HEK293 (cell line): Measurements from ENCODE around the gene TEX2.

Experiments
- CTCF ChIA-PET: fragments of 350-600 bp; formaldehyde crosslinking; extraction: SDS; loops from one replicate; lab custom pipeline; 2021; ENCODE audit warnings: antibody characterized with exemption; lab: Yijun Ruan, JAX
- POLR2A ChIA-PET: fragments of 300-600 bp; formaldehyde crosslinking; extraction: SDS; loops from one replicate; lab custom pipeline; 2020; ENCODE audit warnings: antibody characterized with exemption, inconsistent platforms; lab: Yijun Ruan, JAX
- H3K27ac ChIP-seq: fragments of 200-500 bp; sonication (Bioruptor generic); 2 replicates; pipeline ENCODE4 v1.5.1; 2014; ENCODE audit warnings: low read depth, low read length, control low read depth, inconsistent platforms; ENCODE audit errors: extremely low read depth
- H3K36me3 ChIP-seq, 2 experiments: fragments of 200-500 bp in 1 of 2; sonication (Bioruptor generic) in 1 of 2; 1 replicate in 1 of 2; 2 replicates in 1 of 2; pipeline ENCODE4 v1.5.1; 2014 to 2017; ENCODE audit warnings: inconsistent platforms in 2 of 2, low read length in 2 of 2; ENCODE audit not compliant: control insufficient read depth in 2 of 2, insufficient read depth in 1 of 2
- H3K4me1 ChIP-seq: fragments of 200-500 bp; sonication (Bioruptor generic); 2 replicates; pipeline ENCODE4 v1.5.1; 2014; ENCODE audit warnings: mild to moderate bottlenecking, low read length, inconsistent platforms; ENCODE audit not compliant: control insufficient read depth, insufficient read depth
- H3K4me3 ChIP-seq: 2 replicates; pipeline ENCODE4 v1.5.1; 2011; ENCODE audit warnings: low read depth, mild to moderate bottlenecking, control low read depth, low read length, moderate library complexity
- H3K9me3 ChIP-seq: fragments of 200-500 bp; sonication (Bioruptor generic); 2 replicates; pipeline ENCODE4 v1.5.1; 2014; ENCODE audit warnings: low read depth, low read length, inconsistent platforms; ENCODE audit not compliant: control insufficient read depth, insufficient read depth
- CTCF ChIP-seq: fragments of 450-650 bp; formaldehyde crosslinking; IDR thresholded peaks from 2 replicates; pipeline ENCODE4 v1.5.1; 2016; ENCODE audit warnings: missing biosample characterization, missing genetic modification characterization
- EGR2 ChIP-seq: fragments of 450-650 bp; formaldehyde crosslinking; IDR thresholded peaks from 2 replicates; pipeline ENCODE4 v1.5.1; 2016; ENCODE audit warnings: low read depth, missing biosample characterization, missing genetic modification characterization
- TRIM28 ChIP-seq: IDR thresholded peaks from 2 replicates; pipeline ENCODE4 v1.6.1; 2011; ENCODE audit warnings: low read length, control low read depth, borderline replicate concordance
- ZBTB44 ChIP-seq: fragments of 450-650 bp; IDR thresholded peaks from 2 replicates; pipeline ENCODE4 v1.5.1; 2018; ENCODE audit warnings: missing biosample characterization, mild to moderate bottlenecking, missing genetic modification characterization
- ZNF157 ChIP-seq: fragments of 450-650 bp; formaldehyde crosslinking; IDR thresholded peaks from 2 replicates; pipeline ENCODE4 v1.5.1; 2016; ENCODE audit warnings: missing biosample characterization, missing genetic modification characterization
- ZNF19 ChIP-seq: fragments of 450-650 bp; formaldehyde crosslinking; IDR thresholded peaks from 2 replicates; pipeline ENCODE4; 2016; ENCODE audit warnings: missing biosample characterization, missing genetic modification characterization, low read depth
- ZNF404 ChIP-seq: fragments of 450-650 bp; formaldehyde crosslinking; IDR thresholded peaks from 2 replicates; pipeline ENCODE4 v1.5.1; 2017; ENCODE audit warnings: missing biosample characterization, missing genetic modification characterization
- ZNF416 ChIP-seq: fragments of 450-650 bp; formaldehyde crosslinking; IDR thresholded peaks from 2 replicates; pipeline ENCODE4 v1.5.1; 2016; ENCODE audit warnings: missing biosample characterization, missing genetic modification characterization
- ZNF548 ChIP-seq: fragments of 450-650 bp; formaldehyde crosslinking; IDR thresholded peaks from 2 replicates; pipeline ENCODE4 v1.5.1; 2016; ENCODE audit warnings: missing biosample characterization, missing genetic modification characterization
- ZNF654 ChIP-seq: fragments of 450-650 bp; formaldehyde crosslinking; IDR thresholded peaks from 2 replicates; pipeline ENCODE4 v1.5.1; 2016; ENCODE audit warnings: low read depth, missing biosample characterization, missing genetic modification characterization
- ZNF660 ChIP-seq: fragments of 450-650 bp; IDR thresholded peaks from 2 replicates; pipeline ENCODE4 v1.5.1; 2018; ENCODE audit warnings: missing biosample characterization, mild to moderate bottlenecking, missing genetic modification characterization
- ZSCAN5A ChIP-seq: fragments of 450-650 bp; formaldehyde crosslinking; IDR thresholded peaks from 2 replicates; pipeline ENCODE4 v1.5.1; 2016; ENCODE audit warnings: missing biosample characterization, missing genetic modification characterization
- TF ChIP-seq, protein P1 (sequence below): fragments of 450-650 bp; formaldehyde crosslinking; IDR thresholded peaks from 2 replicates; pipeline ENCODE4 v1.5.0; 2017; ENCODE audit warnings: missing biosample characterization, missing genetic modification characterization, borderline replicate concordance

The TEX2 gene

DNA sequence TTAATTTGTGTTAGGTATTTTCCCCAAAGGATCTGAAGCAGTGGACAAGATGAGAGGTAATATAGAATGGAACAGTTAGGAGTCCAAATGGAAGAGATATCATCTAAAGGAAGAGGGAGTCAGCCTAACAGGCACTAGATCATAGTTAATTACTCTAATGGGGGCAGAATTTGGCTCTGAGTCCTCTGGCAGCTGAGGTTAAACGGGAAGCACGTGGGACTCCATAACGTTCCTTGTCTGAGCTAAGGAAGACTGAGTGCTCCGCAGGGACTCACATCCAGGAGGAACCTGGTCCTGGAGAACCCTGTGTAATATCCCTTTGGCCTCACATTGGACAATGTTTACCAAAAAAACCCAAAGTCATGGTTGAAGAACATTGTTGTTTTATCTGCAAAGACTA, 46.6 kb upstream of the TEX2 start:
- ChIA-PET CTCF (interaction anchor here (0.6 to 9.0 kb wide), 6 partner anchors 9 to 1896 kb away, joined by 3 to 110 read pairs (median 4); no protein-coding TSS in a partner anchor), POLR2A (no interaction called here)
- H3K4me3 ChIP-seq: no peak overlapping the region
- no peak for TF ChIP-seq ZNF404 (tag by site-specific recombination)
- no peak for TF ChIP-seq ZNF660 (tag by site-specific recombination)
- TF ChIP-seq ZBTB44 (tag by site-specific recombination): no peak
- no peak for TF ChIP-seq ZSCAN5A (tag by site-specific recombination)
- no peak for TF ChIP-seq ZNF157 (tag by site-specific recombination)
- no peak for TF ChIP-seq ZNF19 (tag by site-specific recombination)
- TF ChIP-seq TRIM28: no peak
- no peaks in the 10 kb centered on the region for H3K9me3 ChIP-seq
- H3K27ac ChIP-seq: no peak overlapping the region
- H3K36me3 ChIP-seq: no peaks in the 10 kb centered on the region
- H3K4me1 ChIP-seq: no peaks in the 10 kb centered on the region

- Histone ChIP-seq H3K27ac (no peak overlapping the region), H3K9me3 (no peaks in the 10 kb centered on the region), H3K36me3 (no peaks in the 10 kb centered on the region), H3K4me3 (no peak overlapping the region), H3K4me1 (no peaks in the 10 kb centered on the region)
- 0 out of 2 replicates have a peak, but pooled peaks have one; percentile 20 for TF ChIP-seq EGR2 (tag by site-specific recombination)
- TF ChIP-seq CTCF (tag by site-specific recombination): no peak
- ChIA-PET CTCF (interaction anchor here (0.5 to 9.0 kb wide), 8 partner anchors 10 to 1897 kb away, joined by 3 to 110 read pairs (median 4); no protein-coding TSS in a partner anchor), POLR2A (no interaction called here)
These were observed 46.0 kb upstream of the TEX2 start for GRCh38 chr17:64309021-64309420.

DNA sequence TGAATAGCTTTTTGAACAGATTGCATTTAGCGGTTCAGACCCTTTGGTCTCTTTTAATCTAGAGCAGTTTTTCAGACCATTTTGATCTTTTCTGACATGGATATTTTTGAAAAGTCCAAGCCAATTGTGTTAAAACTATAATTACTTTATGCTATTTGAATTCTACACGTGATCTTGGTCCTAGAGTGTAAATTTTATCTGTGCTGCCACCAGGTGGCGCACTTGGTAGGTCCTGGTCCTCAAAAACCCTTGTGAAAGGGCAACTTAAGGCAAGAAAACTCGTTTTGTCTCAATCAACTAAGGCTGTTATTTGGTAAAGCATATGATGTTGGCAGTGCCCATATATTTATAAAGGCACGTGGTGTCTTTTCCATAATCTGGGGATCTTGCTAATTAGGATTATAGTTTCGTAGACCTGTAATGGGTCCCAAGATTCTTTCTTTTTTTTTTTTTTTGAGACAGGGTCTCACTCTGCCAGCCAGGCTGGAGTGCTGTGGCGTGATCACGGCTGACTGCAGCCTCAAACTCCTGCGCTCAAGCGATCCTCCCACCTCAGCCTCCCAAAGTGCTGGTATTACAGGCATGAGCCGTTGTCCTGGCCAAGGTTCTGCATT, 43.9 kb upstream of the TEX2 start:
- H3K36me3 ChIP-seq: no peaks in the 10 kb centered on the region
- CTCF ChIA-PET: interaction anchor here (0.5 to 9.0 kb wide), 19 partner anchors 9 to 468 kb away, joined by 3 to 110 read pairs (median 3); partner anchors contain the start of gene CEP95
- peak; percentile 38 for TF ChIP-seq ZNF654 (tag by site-specific recombination)
- no peak for TF ChIP-seq ZNF548
- TF ChIP-seq, all 188 proteins: peak for 1
- Histone ChIP-seq H3K4me1 (no peaks in the 10 kb centered on the region), H3K4me3 (no peak overlapping the region), H3K27ac (no peak overlapping the region), H3K9me3 (no peaks in the 10 kb centered on the region)
- POLR2A ChIA-PET: no interaction called here

DNA sequence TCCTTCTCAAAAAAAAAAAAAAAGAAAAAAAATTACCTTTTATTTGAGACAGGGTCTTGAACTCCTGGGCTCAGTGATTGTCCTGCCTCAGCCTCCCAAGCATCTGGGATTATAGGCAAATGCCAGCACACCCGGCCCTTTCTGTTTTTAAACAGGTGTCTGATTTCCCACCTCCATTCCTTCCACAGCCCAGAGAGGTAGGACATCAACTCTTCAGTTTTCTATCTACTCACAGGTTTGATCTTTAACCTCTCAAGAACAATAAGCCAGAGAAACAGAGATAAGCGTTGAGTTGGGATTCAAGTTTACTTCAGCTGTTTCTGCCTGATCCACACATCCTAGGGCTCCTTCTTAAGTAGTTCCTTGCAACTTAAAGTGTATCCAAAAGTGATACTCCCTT, 41.5 kb upstream of the TEX2 start:
- H3K4me3 ChIP-seq: no peak overlapping the region
- H3K36me3 ChIP-seq: no peaks in the 10 kb centered on the region
- ChIA-PET CTCF (interaction anchor here (0.6 to 9.0 kb wide), 7 partner anchors 9 to 473 kb away, joined by 3 to 110 read pairs (median 4); no protein-coding TSS in a partner anchor), POLR2A (no interaction called here)
- no peaks in the 10 kb centered on the region for H3K4me1 ChIP-seq
- no peaks in the 10 kb centered on the region for H3K9me3 ChIP-seq
- no peak overlapping the region for H3K27ac ChIP-seq
- TF ChIP-seq, protein P1, sequence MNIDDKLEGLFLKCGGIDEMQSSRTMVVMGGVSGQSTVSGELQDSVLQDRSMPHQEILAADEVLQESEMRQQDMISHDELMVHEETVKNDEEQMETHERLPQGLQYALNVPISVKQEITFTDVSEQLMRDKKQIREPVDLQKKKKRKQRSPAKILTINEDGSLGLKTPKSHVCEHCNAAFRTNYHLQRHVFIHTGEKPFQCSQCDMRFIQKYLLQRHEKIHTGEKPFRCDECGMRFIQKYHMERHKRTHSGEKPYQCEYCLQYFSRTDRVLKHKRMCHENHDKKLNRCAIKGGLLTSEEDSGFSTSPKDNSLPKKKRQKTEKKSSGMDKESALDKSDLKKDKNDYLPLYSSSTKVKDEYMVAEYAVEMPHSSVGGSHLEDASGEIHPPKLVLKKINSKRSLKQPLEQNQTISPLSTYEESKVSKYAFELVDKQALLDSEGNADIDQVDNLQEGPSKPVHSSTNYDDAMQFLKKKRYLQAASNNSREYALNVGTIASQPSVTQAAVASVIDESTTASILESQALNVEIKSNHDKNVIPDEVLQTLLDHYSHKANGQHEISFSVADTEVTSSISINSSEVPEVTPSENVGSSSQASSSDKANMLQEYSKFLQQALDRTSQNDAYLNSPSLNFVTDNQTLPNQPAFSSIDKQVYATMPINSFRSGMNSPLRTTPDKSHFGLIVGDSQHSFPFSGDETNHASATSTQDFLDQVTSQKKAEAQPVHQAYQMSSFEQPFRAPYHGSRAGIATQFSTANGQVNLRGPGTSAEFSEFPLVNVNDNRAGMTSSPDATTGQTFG (tag by site-specific recombination): no peak
- no peak for TF ChIP-seq ZNF416 (tag by site-specific recombination)
